ENCODE measurements around the gene HS2ST1. TPM values are rescaled to one million over a fixed set of nuclear protein-coding genes. Genes with fewer than 3 reads are reported as not detected.

HS2ST1 gene
- total and polyA plus RNA-seq, 2 donors (not counting 3 experiments of a cell fraction or from before 2014, with no cell fraction given) = 5.5 to 31.2 TPM

GRCh38 chr1:87144981-87145380 lies 230.5 kb downstream of the HS2ST1 start:
- H3K9me3 ChIP-seq (replicated peaks; ENCODE audit: control insufficient read depth, insufficient read depth, low read length) = no peaks in the 10 kb centered on the region
- no TSS peak for BruUV-seq (replicated peaks)
- no peak for DNase-seq (ENCODE audit: low read depth, low spot score)
- H3K27me3 ChIP-seq (ENCODE audit: control insufficient read depth in 2 of 2, insufficient read depth in 2 of 2, low read length in 2 of 2) = peaks cover 8 to 20% of the 10 kb centered on the region in 2 experiments
- CTCF ChIA-PET = no interaction called here
- no peak for FAIRE-seq
- POLR2A ChIA-PET = no interaction called here
- no peaks in the 10 kb centered on the region for H3K36me3 ChIP-seq (ENCODE audit: control insufficient read depth in 2 of 2, extremely low read depth in 1 of 2, insufficient read depth in 2 of 2, low read length in 2 of 2)
- no peaks in the 10 kb centered on the region for H3K9me1 ChIP-seq (replicated peaks; ENCODE audit: control insufficient read depth, extremely low read depth, insufficient read depth, low read length)
- no peaks in the 10 kb centered on the region for H3K79me2 ChIP-seq (ENCODE audit: control insufficient read depth, insufficient read depth, low read length)
- H3K4me3 ChIP-seq (replicated peaks in 1 of 3; ENCODE audit: insufficient read depth in 1 of 3, low read depth in 1 of 3, low read length in 3 of 3) = no peak overlapping the region
- no peak overlapping the region for H2AFZ ChIP-seq (ENCODE audit: low read depth, low read length)
- H3K4me1 ChIP-seq (ENCODE audit: control insufficient read depth, extremely low read depth, insufficient read depth, low read length) = peaks cover 4% of the 10 kb centered on the region
- intact Hi-C loops (cut with micrococcal nuclease) = no loop called here
- dilution Hi-C loops (cut with MboI; ENCODE audit: extremely low pct_ligation_motif_present, low sequenced_read_pairs) = no loop called here
- no peak overlapping the region for H3K27ac ChIP-seq (ENCODE audit: insufficient read depth, low read depth, low read length)
- no peaks in the 10 kb centered on the region for H4K20me1 ChIP-seq (replicated peaks; ENCODE audit: control insufficient read depth, extremely low read depth, insufficient read depth, low read length)
- no peak for TF ChIP-seq MAX (IDR thresholded peaks at IDR 0.05; ENCODE audit: insufficient read depth, insufficient read length)
- TF ChIP-seq MYC (IDR thresholded peaks at IDR 0.05; ENCODE audit: low read depth, low read length) = no peak
- no peak for TF ChIP-seq POLR2A (IDR thresholded peaks at IDR 0.05; ENCODE audit: low read depth, low read length)
- no peak for TF ChIP-seq FOS (IDR thresholded peaks at IDR 0.05; ENCODE audit: borderline replicate concordance, insufficient read depth, low read length)
- no peak for TF ChIP-seq EZH2 (IDR thresholded peaks at IDR 0.05; ENCODE audit: borderline replicate concordance, low read depth, low read length, severe bottlenecking)
- TF ChIP-seq POLR2AphosphoS5 (IDR thresholded peaks at IDR 0.05; ENCODE audit: insufficient read depth, low read depth, low read length) = no peak
- no peak for TF ChIP-seq CTCF (IDR thresholded peaks at IDR 0.05; ENCODE audit: extremely low read depth in 1 of 2, insufficient read depth in 1 of 2, low read depth in 1 of 2, low read length in 2 of 2)
- no peak for TF ChIP-seq JUN (IDR thresholded peaks at IDR 0.05; ENCODE audit: borderline replicate concordance, insufficient read depth, insufficient read length, low read depth)
- TF ChIP-seq GATA2 (IDR thresholded peaks at IDR 0.05; ENCODE audit: insufficient read depth, insufficient read length, low read depth, low read length) = no peak
- H3K9ac ChIP-seq (replicated peaks; ENCODE audit: extremely low read depth, insufficient read depth, low read length) = no peak overlapping the region
- H3K4me2 ChIP-seq (ENCODE audit: insufficient read depth, low read length) = no peak overlapping the region
